ENCODE data around the gene RAI1. TPM values are rescaled to one million over a fixed set of nuclear protein-coding genes. Genes with fewer than 3 reads are reported as not detected.
A peak's percentile ranks its signal among the peaks of the same experiment; 100 is the strongest.

RAI1 gene
- total RNA-seq, 1 donor from 2014 or later: 29.2 TPM

GRCh38 chr17:17816240-17816814 is 135.1 kb downstream of the RAI1 start:
- TF ChIP-seq POLR2A (IDR thresholded peaks at IDR 0.05) (no peak), POLR2AphosphoS5 (IDR thresholded peaks at IDR 0.05; ENCODE audit: insufficient read depth in 1 of 2, low read depth in 1 of 2) (peak in 1 of 2 donors; percentile 12), CTCF (IDR thresholded peaks at IDR 0.05) (no peak)
- Histone ChIP-seq H3K4me3 (no peak overlapping the region), H3K9me3 (no peaks in the 10 kb centered on the region), H3K4me1 (peaks cover 77% of the 10 kb centered on the region), H3K36me3 (peaks cover 0 to 62% of the 10 kb centered on the region in 2 donors), H3K27me3 (no peaks in the 10 kb centered on the region), H3K27ac (no peak overlapping the region)
- intact Hi-C loops (cut with DNase I): loop anchor here (10.0 kb wide), 1 partner anchor 108 kb away; no protein-coding TSS in a partner anchor
- no peak for DNase-seq (ENCODE audit: extremely low spot score in 2 of 2)

GRCh38 chr17:17816831-17817551 is 135.7 kb downstream of the RAI1 start:
- Histone ChIP-seq H3K27ac (no peak overlapping the region), H3K27me3 (no peaks in the 10 kb centered on the region), H3K36me3 (peaks cover 0 to 62% of the 10 kb centered on the region in 2 donors), H3K4me3 (no peak overlapping the region), H3K4me1 (peaks cover 77% of the 10 kb centered on the region), H3K9me3 (no peaks in the 10 kb centered on the region)
- DNase-seq (ENCODE audit: extremely low spot score in 2 of 2): no peak
- TF ChIP-seq POLR2AphosphoS5 (IDR thresholded peaks at IDR 0.05; ENCODE audit: insufficient read depth in 1 of 2, low read depth in 1 of 2): no peak
- TF ChIP-seq POLR2A (IDR thresholded peaks at IDR 0.05): no peak
- TF ChIP-seq CTCF (IDR thresholded peaks at IDR 0.05): no peak
- intact Hi-C loops (cut with DNase I): loop anchor here (10.0 kb wide), 1 partner anchor 108 kb away; no protein-coding TSS in a partner anchor

GRCh38 chr17:17817552-17817947 is 136.3 kb downstream of the RAI1 start:
- intact Hi-C loops (cut with DNase I): loop anchor here (10.0 kb wide), 1 partner anchor 107 kb away; no protein-coding TSS in a partner anchor
- peaks cover 77% of the 10 kb centered on the region for H3K4me1 ChIP-seq

GRCh38 chr17:17818088-17818526 is 136.8 kb downstream of the RAI1 start:
- TF ChIP-seq CTCF (IDR thresholded peaks at IDR 0.05) (no peak), POLR2A (IDR thresholded peaks at IDR 0.05) (no peak), POLR2AphosphoS5 (IDR thresholded peaks at IDR 0.05; ENCODE audit: insufficient read depth in 1 of 2, low read depth in 1 of 2) (no peak)
- intact Hi-C loops (cut with DNase I): loop anchor here (10.0 kb wide), 1 partner anchor 107 kb away; no protein-coding TSS in a partner anchor
- peaks cover 77% of the 10 kb centered on the region for H3K4me1 ChIP-seq
- no peak overlapping the region for H3K4me3 ChIP-seq
- H3K27me3 ChIP-seq: no peaks in the 10 kb centered on the region
- H3K27ac ChIP-seq: peak overlapping the region; percentile 91
- no peak for DNase-seq (ENCODE audit: extremely low spot score in 2 of 2)
- H3K9me3 ChIP-seq: no peaks in the 10 kb centered on the region
- H3K36me3 ChIP-seq: peaks cover 0 to 56% of the 10 kb centered on the region in 2 donors

More at GRCh38 chr17:17817552-17817947, 136.3 kb downstream of the RAI1 start:
- Histone ChIP-seq H3K27me3 (no peaks in the 10 kb centered on the region), H3K9me3 (no peaks in the 10 kb centered on the region), H3K36me3 (peaks cover 0 to 62% of the 10 kb centered on the region in 2 donors), H3K27ac (peak overlapping the region; percentile 15), H3K4me3 (no peak overlapping the region)
- DNase-seq (ENCODE audit: extremely low spot score in 2 of 2): no peak
- TF ChIP-seq CTCF (IDR thresholded peaks at IDR 0.05) (no peak), POLR2AphosphoS5 (IDR thresholded peaks at IDR 0.05; ENCODE audit: insufficient read depth in 1 of 2, low read depth in 1 of 2) (peak in 1 of 2 donors; percentile 12)
